NCI-H1436 treated with DMSO at 0.1 percent for 48 hours (cell line): ENCODE results near the gene GLIS1.

Experiments
- DNase-seq: peaks from one replicate; lab custom pipeline; 2025; lab: John Stamatoyannopoulos, UW

Gene GLIS1

GRCh38 chr1:53717025-53717804 is 21.7 kb downstream of the GLIS1 start:
- no peak for DNase-seq

DNA sequence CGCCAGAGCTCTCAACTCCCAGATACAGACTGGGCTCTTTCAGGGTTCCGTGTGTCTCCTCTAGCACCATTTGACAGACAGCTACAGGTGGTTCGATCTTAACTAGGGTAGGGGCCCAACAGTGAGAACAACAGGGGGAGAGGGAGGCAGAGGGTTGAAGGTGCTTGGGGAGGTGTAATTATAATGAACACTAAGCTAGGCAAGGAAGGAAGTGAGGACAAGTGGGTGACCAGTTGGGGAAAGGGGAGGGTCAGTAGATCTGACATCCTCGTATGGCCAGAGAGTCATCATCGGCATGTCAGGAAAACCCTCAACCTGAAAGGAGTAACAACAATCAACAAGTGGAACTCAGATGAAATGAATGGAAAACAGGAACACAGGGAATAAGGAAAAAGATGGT is 22.8 kb downstream of the GLIS1 start:
- DNase-seq: no peak

GRCh38 chr1:53715478-53715877 is 23.5 kb downstream of the GLIS1 start:
- DNase-seq: no peak

DNA sequence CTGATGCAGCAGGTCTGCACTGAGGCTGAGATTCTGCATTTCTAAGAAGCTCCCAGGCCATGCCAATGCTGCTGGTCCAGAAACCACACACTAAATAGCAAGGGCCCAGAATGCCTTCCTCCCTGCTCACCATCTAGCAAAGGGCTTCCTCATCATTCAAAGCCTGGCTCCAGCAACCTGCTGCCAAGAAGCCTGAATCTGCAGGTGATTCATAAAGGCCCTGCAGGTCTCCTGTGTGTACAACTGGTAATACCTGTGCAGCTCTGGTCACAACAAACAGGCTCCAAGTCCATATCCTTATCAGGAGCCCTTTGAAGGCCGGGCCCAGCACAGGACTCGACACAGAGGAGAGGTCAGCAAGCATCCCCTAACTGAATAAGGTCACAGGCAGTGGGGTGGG is 26.7 kb downstream of the GLIS1 start:
- DNase-seq: no peak

- no peak for DNase-seq
These were observed 28.4 kb downstream of the GLIS1 start for GRCh38 chr1:53710584-53710983.

- no peak for DNase-seq
These were observed 30.3 kb downstream of the GLIS1 start for GRCh38 chr1:53708687-53709086.

GRCh38 chr1:53706356-53706755 is 32.6 kb downstream of the GLIS1 start:
- no peak for DNase-seq

DNA sequence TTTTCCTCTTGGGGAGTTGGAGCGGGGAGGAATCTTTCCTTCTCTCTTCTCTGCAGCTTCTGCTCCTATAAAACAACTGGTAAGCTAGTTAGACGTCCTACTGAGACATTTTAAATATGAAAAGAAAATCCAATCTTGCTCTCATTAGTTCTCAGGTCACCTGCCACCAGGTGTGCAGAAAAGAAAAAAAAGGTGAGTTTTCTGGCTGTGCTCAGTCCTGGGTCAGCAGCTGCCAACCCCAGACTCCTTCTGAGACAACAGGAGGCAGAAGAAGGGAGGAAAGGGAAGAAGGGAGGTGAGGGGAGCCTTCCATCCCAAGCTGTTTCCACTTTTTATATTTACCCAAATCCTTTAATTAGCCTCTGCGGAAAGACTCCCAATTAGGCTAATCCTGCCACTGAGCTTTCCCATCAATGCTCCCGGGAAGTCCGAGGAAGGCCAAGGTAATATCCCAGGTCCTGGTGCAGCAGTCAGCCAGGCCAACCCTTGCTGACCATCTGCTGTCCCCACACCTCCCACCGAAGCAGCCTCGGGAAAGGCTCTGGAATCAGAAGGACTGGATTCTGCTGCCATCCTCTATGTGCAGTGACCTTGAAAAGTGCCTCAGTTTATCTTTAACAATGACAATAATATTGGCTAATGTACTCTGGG is 33.4 kb downstream of the GLIS1 start:
- no peak for DNase-seq

DNA sequence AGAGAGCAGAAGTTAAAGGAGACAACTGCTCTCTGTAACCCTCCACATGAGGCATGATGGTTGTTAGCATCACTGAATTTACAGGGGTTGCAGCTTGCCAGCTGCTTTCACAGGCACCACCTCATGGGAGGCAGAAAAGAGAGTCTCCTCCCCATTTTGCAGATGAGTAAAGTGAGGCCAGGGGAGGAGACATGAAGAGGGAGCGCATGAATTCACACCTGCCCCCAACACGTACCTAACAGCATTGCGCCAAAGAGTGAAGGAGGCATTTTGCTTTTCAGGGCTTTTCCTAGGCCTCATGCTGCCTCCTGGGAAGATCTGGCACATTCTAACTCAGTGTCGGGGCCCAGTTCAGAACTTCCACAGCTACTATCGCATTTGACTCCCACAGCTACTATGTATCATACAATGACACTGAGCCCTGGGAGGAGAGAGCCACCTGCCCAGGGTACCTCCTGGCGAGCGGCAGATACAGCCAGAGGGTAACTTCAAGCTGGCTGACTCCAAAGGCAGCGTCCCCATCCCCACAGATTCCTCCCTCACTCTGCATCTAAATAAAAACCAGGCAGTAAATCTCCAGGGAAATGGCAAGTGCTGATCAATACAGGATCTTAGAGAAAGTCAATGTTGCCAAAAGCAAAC is 34.0 kb downstream of the GLIS1 start:
- DNase-seq: no peak

DNA sequence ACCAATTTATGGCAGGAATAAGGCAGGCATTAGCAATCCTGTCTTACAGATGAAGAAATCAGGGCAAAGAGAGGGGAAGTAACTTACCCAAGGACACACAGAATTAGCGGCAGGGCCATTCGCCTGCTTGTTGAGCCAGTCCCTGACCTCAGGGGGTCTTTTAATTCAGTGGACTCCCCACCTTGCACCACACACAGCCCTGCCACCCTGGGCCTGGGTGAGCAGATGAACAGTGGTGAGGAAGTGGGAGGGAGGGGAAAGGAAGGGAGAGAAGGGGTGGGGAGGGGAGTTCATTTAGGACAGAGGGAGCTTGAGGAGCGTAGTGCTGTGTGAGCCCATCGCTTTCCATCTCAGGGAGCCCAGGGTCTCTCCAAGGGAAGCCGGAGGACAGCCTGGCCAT is 34.7 kb downstream of the GLIS1 start:
- no peak for DNase-seq

- DNase-seq: no peak
These were observed 35.8 kb downstream of the GLIS1 start for GRCh38 chr1:53703174-53703573.

- DNase-seq: no peak
These were observed 36.6 kb downstream of the GLIS1 start for GRCh38 chr1:53702341-53702740.

GRCh38 chr1:53700776-53701175 is 38.2 kb downstream of the GLIS1 start:
- DNase-seq: no peak

DNA sequence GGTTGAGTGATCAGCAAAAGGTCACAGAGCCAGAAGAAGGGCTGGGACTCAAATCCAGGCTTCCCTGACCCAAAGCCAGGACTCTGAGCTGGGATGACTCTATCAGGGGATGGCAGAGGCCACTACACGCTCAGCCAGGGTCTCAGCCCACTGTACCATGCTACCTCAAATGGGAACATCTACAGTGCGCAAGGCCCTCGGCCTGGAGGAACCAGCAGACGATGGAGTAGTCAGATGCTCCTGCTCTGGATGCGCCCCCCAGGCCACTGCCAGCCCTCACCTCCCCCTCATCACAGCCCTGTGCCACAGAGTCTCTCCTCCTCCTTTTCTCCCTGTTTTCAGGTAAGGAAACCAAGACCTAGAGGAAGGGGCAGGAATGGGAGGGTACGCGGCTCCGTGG is 39.0 kb downstream of the GLIS1 start:
- DNase-seq: no peak

DNA sequence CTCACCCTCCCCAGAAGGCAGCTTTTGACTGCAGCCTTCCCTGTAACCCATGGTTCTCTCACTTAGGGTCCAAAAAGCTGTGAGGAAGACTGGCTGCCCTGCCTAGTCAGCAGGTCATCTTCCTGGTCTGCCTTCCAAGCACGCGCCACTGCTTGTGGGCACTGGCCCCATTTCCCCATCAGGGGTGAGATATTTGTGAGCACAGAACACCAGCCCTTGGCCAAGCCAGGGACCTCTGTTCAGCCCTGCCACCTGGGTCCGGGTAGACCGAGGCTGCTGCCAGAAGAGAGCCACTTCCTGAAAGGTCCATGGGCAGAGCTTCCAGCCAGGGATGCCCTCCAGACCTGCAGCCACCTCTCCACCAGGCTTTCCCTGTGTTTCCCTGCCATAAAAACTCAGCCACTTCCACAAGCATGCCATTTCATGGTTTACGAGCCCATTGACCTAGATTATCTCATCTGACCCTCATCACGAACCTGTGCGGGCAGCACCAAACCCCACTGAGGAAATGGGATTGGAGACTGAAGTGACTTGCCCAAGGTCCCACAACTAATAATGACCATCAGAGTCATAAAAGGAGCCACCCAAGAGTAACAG is 40.5 kb downstream of the GLIS1 start:
- no peak for DNase-seq

DNA sequence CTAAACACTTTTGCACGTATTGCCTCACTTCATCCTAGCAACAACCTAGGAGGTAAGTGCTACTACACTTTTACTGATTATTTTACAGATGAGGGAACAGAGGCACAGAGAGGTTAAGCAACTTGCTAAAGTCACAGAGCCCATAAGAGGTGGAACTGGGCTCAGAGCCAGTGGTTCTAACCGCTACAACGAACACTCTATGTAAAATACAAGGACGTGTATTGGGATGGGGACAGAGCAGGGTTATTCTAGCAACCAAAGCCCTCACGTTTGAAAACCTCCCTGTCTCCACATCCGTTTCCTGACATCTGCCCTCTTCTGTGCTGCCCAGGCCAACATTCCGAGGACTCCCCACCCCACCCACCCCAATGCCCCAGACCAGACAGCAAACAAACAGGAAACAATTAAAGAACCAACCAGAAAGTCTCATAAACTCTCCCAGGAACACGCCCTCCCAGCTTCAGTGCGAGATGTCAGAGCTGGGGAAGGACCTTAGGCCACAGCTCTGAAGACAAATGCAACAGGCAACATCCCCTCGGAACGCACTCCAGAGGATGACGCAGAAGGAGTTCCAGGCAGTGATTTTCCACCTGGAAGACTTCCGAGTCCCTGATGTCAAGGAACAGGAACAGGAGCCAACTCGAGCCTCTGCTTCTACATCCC is 41.1 kb downstream of the GLIS1 start:
- DNase-seq: no peak

- DNase-seq: no peak
These were observed 42.0 kb downstream of the GLIS1 start for GRCh38 chr1:53696990-53697389.

GRCh38 chr1:53696571-53696970 is 42.4 kb downstream of the GLIS1 start:
- no peak for DNase-seq

DNA sequence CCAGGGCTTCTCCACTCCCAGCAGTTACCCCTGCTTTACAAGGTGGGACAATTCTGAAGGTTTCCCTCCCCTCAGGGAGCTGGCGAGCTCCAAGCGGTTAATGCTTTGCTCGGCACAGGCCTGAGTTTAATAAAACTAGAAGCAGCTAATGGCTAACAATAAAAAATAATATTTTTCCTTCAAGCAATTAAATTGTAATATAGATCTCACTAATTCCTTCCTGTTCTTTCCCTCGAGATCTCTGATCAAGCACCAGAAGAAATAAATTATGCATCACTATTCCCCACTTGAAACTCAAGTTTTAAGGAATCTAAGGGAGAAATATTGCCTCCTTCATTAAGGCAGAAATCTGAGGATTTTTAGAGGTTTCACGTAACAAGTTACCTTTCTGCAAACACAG is 42.9 kb downstream of the GLIS1 start:
- DNase-seq: no peak

GRCh38 chr1:53695116-53695515 is 43.8 kb downstream of the GLIS1 start:
- no peak for DNase-seq

GRCh38 chr1:53694718-53695091 is 44.3 kb downstream of the GLIS1 start:
- DNase-seq: no peak
